Chondrocyte (in vitro differentiated cells): ENCODE results near the gene MST1. TPM values are rescaled to one million over a fixed set of nuclear protein-coding genes. Genes with fewer than 3 reads are reported as not detected.

Experiments used
- DNase-seq: peaks from one replicate; pipeline ENCODE4 v3.0.0; 2021; ENCODE audit warnings: mixed read lengths, low spot score
- H3K27ac Mint-ChIP-seq: one replicate; pipeline ENCODE4 v1.8.0; 2021; ENCODE audit warnings: mild to moderate bottlenecking, moderate library complexity, mixed read lengths; ENCODE audit not compliant: unreplicated experiment
- H3K27me3 Mint-ChIP-seq: 2 replicates; pipeline ENCODE4 v1.8.0; 2021; ENCODE audit warnings: low read depth, mixed read lengths
- H3K36me3 Mint-ChIP-seq: 2 replicates; pipeline ENCODE4 v1.8.0; 2021; ENCODE audit warnings: low read depth, mixed read lengths
- H3K4me1 Mint-ChIP-seq: 2 replicates; pipeline ENCODE4 v1.8.0; 2021; ENCODE audit warnings: low read depth, mild to moderate bottlenecking, mixed read lengths
- H3K4me3 Mint-ChIP-seq: one replicate; pipeline ENCODE4 v1.8.0; 2021; ENCODE audit warnings: mild to moderate bottlenecking, moderate library complexity, mixed read lengths; ENCODE audit not compliant: unreplicated experiment
- H3K9me3 Mint-ChIP-seq: 2 replicates; pipeline ENCODE4 v1.8.0; 2021; ENCODE audit warnings: low read depth, mixed read lengths
- total RNA-seq: library from RNA; stranded (reverse); gene quantifications from 3 replicates; pipeline ENCODE4 v1.2.1, GENCODE V29; 2021
- TF ChIP-seq, protein P1 (sequence below): fragments of 200-600 bp; sonication (generic); IDR thresholded peaks from 2 replicates; pipeline ENCODE4 v1.5.0; 2021; ENCODE audit warnings: antibody characterized with exemption, mild to moderate bottlenecking, moderate library complexity

The MST1 gene
- total RNA-seq, 1 donor from 2014 or later = 19.1 TPM

DNA sequence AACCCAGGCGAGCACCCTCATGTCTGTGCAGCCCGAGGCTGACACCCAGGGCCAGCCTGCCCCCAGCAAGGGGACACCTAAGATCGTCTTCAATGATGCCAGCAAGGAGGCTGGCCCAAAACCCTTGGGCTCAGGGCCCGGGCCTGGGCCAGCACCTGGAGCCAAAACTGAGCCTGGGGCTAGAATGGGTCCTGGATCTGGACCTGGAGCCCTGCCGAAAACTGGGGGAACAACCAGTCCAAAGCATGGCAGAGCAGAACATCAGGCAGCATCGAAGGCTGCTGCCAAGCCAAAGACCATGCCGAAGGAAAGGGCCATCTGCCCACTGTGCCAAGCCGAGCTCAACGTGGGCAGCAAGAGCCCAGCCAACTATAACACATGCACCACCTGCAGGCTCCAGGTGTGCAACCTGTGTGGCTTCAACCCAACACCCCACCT lies 46.5 kb downstream of the MST1 start:
- no peak overlapping the region for H3K27ac Mint-ChIP-seq
- H3K4me1 Mint-ChIP-seq = peaks cover 13% of the 10 kb centered on the region
- DNase-seq = no peak
- H3K36me3 Mint-ChIP-seq = peaks cover 2% of the 10 kb centered on the region
- peaks cover 3% of the 10 kb centered on the region for H3K27me3 Mint-ChIP-seq
- H3K4me3 Mint-ChIP-seq = no peak overlapping the region
- TF ChIP-seq, protein P1, sequence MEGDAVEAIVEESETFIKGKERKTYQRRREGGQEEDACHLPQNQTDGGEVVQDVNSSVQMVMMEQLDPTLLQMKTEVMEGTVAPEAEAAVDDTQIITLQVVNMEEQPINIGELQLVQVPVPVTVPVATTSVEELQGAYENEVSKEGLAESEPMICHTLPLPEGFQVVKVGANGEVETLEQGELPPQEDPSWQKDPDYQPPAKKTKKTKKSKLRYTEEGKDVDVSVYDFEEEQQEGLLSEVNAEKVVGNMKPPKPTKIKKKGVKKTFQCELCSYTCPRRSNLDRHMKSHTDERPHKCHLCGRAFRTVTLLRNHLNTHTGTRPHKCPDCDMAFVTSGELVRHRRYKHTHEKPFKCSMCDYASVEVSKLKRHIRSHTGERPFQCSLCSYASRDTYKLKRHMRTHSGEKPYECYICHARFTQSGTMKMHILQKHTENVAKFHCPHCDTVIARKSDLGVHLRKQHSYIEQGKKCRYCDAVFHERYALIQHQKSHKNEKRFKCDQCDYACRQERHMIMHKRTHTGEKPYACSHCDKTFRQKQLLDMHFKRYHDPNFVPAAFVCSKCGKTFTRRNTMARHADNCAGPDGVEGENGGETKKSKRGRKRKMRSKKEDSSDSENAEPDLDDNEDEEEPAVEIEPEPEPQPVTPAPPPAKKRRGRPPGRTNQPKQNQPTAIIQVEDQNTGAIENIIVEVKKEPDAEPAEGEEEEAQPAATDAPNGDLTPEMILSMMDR = no peak
- no peaks in the 10 kb centered on the region for H3K9me3 Mint-ChIP-seq

DNA sequence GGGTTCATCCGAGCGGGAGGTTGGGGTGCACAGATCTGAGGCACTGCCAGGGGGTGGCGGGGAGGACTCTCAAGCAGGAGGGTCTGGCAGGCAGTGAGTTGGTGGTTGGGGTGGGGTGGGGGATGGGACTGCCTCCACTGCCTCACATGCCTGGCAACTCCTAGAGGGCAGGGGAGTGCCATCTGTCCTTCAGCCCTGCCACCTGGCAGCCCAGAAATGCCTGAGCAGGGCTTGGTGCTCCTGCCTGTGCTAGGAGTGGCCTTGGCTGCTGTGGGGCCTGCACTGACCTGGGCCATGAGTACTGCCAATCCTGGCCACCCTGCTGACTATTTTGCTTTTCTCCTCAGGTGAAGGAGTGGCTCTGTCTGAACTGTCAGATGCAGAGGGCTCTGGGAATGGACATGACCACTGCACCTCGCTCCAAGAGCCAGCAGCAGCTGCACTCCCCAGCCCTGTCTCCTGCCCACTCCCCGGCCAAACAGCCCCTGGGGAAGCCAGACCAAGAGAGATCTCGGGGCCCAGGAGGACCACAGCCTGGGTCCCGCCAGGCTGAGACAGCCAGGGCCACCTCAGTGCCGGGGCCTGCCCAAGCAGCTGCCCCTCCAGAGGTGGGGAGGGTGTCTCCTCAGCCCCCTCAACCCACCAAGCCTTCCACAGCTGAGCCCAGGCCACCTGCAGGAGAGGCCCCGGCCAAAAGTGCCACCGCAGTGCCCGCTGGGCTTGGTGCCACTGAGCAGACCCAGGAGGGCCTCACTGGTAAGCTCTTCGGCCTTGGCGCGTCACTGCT lies 47.2 kb downstream of the MST1 start:
- H3K4me1 Mint-ChIP-seq = peaks cover 7% of the 10 kb centered on the region
- TF ChIP-seq, protein P1 = no peak
- H3K27me3 Mint-ChIP-seq = peaks cover 3% of the 10 kb centered on the region
- H3K36me3 Mint-ChIP-seq = peaks cover 2% of the 10 kb centered on the region
- H3K9me3 Mint-ChIP-seq = no peaks in the 10 kb centered on the region
- no peak overlapping the region for H3K4me3 Mint-ChIP-seq
- DNase-seq = no peak
- H3K27ac Mint-ChIP-seq = no peak overlapping the region

DNA sequence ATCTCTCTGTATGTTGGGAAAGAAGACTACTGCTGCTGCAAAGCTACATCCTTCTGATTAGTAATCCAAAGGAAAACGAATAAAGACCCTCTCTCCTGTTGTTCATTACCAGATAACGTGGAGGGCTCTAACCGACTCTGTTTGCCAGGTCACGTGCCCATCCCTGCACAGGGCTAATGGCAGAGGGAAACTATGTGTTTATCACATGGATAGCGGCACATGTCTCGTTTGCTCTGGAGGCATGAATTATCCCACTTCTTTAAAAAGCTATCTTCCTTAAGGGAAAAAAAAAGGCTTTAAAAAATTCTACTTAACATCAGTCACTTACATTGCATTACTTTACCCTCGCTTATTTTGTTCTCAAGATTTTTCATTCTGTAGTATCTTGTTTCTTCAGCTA lies 48.0 kb downstream of the MST1 start:
- H3K4me1 Mint-ChIP-seq = peaks cover 10% of the 10 kb centered on the region
- H3K9me3 Mint-ChIP-seq = no peaks in the 10 kb centered on the region
- DNase-seq = no peak
- no peak overlapping the region for H3K4me3 Mint-ChIP-seq
- peaks cover 2% of the 10 kb centered on the region for H3K36me3 Mint-ChIP-seq
- H3K27me3 Mint-ChIP-seq = peaks cover 3% of the 10 kb centered on the region
- TF ChIP-seq, protein P1 = no peak
- no peak overlapping the region for H3K27ac Mint-ChIP-seq

DNA sequence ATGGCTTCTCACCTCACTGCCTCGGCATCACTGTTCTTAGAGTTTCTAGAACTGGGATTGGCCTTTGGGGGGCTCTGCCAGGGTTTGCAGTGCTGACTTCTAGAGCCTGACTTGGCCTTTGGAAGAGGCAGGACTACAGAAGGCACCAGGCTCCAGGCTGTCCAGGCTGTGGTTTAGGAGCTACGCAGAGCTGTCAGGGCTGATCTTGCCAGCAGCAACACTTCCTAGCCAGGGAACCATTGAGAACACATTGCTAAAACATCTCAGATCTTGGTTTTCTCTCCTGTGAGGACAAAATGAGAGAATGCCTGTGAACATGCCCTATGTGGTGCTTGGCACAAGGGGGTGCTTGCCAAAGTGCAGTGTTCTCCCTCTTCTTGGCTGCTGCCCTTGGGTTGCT lies 49.7 kb downstream of the MST1 start:
- H3K9me3 Mint-ChIP-seq = no peaks in the 10 kb centered on the region
- DNase-seq = no peak
- H3K27me3 Mint-ChIP-seq = no peaks in the 10 kb centered on the region
- H3K36me3 Mint-ChIP-seq = no peaks in the 10 kb centered on the region
- no peak overlapping the region for H3K27ac Mint-ChIP-seq
- TF ChIP-seq, protein P1 = no peak
- peaks cover 10% of the 10 kb centered on the region for H3K4me1 Mint-ChIP-seq
- H3K4me3 Mint-ChIP-seq = no peak overlapping the region

DNA sequence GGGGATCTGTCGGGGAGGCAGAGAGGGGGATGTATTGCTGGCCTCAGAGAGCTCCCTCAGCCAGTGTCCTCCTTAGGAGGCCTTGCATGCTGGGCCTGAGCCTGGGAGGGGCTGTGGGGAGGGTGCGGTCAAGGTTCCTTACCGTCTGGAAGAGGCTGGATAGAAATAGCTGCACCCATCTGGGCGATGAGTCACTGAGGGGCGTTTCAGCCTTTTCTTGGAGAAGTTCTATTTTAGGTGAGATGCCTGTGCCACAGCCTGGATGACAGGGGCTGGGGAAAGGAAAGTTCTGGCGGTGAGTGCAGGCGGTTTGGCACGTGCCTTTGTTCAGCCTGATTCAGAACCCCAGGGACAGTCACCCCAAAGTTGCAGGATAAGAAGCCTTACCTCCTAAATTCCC lies 50.8 kb downstream of the MST1 start:
- H3K4me1 Mint-ChIP-seq = peaks cover 10% of the 10 kb centered on the region
- H3K4me3 Mint-ChIP-seq = no peak overlapping the region
- H3K27me3 Mint-ChIP-seq = peaks cover 2% of the 10 kb centered on the region
- peak overlapping the region; percentile 59 for H3K27ac Mint-ChIP-seq
- H3K36me3 Mint-ChIP-seq = no peaks in the 10 kb centered on the region
- DNase-seq = no peak
- no peaks in the 10 kb centered on the region for H3K9me3 Mint-ChIP-seq
- TF ChIP-seq, protein P1 = no peak
